ENCODE data around the gene SLC24A5. TPM values are rescaled to one million over a fixed set of nuclear protein-coding genes. Genes with fewer than 3 reads are reported as not detected.

The SLC24A5 gene
- total RNA-seq (2014; rRNA removed; shearing (Covaris generic)): not detected in 2 replicates

DNA sequence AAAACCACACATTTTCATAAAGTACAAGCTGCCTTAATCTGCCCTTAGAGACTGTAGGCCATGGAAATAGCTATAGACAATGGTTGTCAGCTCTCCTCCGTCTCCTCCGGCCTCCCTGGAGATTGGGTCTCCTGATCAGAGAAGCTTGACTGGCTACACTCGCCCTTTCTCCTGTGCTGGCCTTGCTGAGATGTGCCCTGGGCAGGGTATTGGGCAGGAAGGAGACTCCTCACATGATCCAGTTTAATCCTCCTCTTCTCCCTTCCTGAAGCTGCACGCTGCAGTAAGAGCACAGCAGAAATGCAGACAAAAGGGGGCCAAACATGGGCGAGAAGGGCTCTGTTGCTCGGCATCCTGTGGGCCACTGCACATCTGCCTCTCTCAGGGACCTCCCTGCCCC, at the start of gene SLC24A5:
Gene SLC24A5 (plus strand): TSS at position 246 of the 400 bp plus-strand sequence. CDS start 55 bp downstream, at position 301.
- in situ Hi-C loops (cut with HindIII; ENCODE audit: low sequenced_read_pairs): no loop called here
- no peak for DNase-seq (ENCODE audit: low spot score)

DNA sequence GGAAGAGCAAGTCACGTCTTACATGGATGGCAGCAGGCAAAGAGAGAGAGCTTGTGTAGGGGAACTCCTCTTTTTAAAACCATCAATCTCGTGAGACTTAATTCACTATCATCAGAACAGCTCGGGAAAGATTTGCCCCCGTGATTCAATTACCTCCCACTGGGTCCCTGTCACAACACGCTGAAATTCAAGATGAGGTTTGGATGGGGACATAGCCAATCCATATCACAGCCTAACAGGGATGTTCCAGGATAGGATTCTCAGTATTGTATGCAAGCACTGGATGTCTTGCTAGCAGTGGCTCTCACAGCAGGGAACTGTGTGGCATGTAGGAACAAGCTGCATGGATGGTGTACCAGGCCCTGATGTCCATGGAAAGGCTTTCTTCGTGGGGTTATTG, 47.8 kb upstream of the SLC24A5 start:
- in situ Hi-C loops (cut with HindIII; ENCODE audit: low sequenced_read_pairs): no loop called here
- DNase-seq (ENCODE audit: low spot score): no peak

DNA sequence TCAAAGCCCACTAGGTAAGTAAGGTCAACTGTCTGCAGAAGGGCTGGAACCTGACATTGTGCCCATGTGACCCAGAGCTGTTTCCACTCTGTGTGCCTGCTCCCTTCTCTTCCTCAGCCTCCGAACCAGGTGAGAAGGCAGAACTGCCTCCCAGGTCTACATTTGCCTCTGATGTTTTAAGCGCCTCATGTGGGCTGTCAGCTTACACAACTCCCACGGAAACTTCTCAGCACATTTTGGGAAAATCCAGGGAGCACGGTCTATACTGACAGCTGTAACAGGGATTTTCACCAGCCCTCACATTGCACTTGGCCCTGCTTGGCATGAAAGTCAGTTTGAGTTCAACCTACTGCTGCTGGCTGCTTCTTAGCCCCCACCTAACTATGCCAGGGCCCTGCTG, 46.9 kb upstream of the SLC24A5 start:
- no peak for DNase-seq (ENCODE audit: low spot score)
- in situ Hi-C loops (cut with HindIII; ENCODE audit: low sequenced_read_pairs): no loop called here

DNA sequence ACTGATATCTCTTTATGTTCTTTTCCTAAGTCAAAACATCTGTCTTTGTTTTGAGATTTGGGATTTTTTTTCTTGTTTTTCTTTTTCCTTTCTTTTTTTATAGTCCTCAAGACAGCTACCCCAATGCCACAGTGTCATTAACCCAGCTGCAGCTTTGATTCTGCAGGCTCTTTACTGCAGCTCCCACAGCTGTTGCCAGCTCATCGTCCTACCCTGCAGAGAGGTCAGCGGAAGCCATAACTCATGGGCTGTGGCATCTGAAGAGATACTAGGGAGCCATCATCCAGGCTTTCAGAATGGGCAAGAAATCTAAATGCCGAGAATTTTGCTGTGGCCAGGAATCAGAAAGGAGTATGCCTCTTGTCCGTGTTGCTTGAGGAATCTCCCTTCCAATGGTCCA, 44.3 kb upstream of the SLC24A5 start:
- DNase-seq (ENCODE audit: low spot score): no peak
- in situ Hi-C loops (cut with HindIII; ENCODE audit: low sequenced_read_pairs): no loop called here

DNA sequence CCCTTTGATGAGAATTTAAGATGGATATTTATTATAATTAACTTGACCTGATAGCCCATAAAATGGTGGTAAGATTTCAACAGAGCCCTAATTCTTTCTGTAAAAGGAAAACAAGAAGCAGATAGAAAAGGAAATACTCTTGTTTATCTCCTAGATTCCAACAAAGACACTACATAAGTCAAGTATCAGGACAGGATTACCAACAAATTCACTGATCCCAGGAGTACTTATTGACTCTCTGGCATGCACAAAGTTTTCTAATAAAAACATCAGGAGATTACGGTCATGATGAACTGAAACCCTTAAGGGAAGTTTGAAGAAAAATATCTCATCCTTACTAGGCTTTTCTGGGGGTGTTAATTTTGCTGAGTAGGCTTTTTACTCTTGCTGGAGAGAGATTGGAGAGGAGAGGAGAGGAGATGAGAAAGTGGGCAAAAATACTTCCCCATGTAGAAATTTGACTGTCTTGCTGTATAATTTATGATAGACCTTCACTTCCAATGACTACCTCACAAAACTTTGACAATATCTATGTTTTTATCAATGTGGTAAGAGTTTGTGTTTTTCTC, 43.1 kb upstream of the SLC24A5 start:
- in situ Hi-C loops (cut with HindIII; ENCODE audit: low sequenced_read_pairs): no loop called here
- no peak for DNase-seq (ENCODE audit: low spot score)

DNA sequence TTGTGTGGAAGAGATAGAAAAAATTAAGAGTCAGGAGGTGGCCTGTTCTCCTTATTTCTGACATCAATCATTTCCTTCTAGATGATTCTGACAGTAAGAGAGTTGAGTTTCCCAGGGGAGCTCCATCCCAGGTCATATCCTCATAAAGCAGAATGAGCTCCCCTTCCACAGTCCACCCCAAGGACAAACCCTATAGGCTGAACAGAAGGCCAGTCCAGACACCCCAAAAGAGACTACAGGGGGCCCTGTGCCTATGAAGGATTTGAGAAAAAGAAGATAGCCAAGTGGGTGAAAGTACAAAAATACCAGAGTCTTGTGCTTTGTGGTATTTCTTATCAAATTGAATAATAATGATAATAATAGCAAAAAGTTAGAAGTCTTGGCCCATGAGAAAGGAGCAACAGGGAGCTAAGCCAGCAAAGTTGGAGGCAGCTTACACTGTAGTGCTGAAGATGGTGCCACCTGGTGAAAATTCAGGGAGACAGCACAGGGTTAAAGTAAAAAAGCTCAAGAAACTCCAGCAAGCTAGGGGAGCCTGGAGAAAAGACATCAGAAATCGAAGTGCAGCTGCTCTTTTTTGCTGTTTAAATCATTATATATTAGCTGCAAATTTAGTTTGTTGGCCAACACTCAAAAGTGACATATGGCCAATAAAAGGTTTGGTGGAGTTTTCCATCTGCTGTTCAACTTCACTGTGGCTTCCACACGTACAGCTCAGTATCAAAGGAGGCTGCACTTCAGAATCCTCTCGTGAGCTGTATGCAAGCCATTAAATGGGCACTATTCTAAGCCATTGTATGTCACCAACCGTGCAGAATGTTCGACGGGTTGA, 35.8 kb upstream of the SLC24A5 start:
- in situ Hi-C loops (cut with HindIII; ENCODE audit: low sequenced_read_pairs): no loop called here
- DNase-seq (ENCODE audit: low spot score): peak; percentile 45

DNA sequence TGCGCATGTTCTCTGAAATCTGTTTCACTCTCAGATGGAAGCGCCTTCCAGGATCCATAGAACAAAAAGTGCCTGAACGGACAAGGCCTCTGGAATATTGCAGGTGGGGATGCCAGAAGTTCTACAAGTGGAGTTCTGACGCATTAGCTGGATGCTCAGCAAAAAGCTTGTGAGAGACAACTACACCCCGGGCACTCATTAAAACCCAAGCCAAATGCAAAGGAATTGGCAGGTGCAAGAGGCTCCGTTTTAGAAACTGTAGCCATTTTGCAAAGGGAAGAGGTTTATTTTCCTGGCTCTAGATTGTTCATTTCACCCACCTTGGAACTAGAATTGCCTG, 35.2 kb upstream of the SLC24A5 start:
- in situ Hi-C loops (cut with HindIII; ENCODE audit: low sequenced_read_pairs): no loop called here
- no peak for DNase-seq (ENCODE audit: low spot score)

DNA sequence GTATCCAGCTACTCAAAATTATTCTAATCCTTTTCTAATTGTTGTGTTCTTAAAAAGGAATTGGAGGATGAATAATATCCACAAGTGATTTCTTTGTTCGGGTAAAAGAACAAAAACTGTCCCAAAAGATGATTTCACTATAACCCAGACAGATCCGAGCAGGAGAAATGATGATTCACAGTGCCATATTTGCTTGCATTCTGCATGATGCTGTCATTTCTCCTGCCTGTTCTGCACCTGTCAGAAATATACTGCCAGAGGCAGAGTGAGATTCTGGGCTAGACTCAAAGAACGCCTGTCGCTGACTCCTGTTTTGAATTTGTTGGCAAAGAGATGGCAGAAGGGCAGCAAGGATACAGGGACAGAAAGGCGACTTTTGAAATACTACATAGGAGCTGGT, 34.7 kb upstream of the SLC24A5 start:
- peak; percentile 74 for DNase-seq (ENCODE audit: low spot score)
- in situ Hi-C loops (cut with HindIII; ENCODE audit: low sequenced_read_pairs): no loop called here

DNA sequence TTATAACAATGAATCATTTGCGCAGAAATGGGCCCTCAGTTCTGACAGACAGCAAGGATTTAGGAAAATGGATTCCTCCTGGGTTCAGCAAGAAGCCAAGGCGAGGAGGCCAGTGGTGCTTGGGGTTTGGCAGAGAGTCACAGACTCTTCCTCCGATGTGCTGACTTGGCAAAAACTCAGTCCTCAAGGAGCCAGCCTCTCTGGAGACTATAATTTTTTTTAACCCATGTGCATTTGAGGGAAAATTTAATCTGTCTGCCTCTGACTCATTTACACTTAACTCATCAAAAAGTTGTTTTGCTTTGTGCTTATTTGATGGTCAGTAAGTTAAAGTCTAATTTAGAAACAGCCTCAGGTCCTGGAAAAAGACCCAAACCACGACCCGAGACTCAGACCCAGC, 34.2 kb upstream of the SLC24A5 start:
- no peak for DNase-seq (ENCODE audit: low spot score)
- in situ Hi-C loops (cut with HindIII; ENCODE audit: low sequenced_read_pairs): no loop called here

DNA sequence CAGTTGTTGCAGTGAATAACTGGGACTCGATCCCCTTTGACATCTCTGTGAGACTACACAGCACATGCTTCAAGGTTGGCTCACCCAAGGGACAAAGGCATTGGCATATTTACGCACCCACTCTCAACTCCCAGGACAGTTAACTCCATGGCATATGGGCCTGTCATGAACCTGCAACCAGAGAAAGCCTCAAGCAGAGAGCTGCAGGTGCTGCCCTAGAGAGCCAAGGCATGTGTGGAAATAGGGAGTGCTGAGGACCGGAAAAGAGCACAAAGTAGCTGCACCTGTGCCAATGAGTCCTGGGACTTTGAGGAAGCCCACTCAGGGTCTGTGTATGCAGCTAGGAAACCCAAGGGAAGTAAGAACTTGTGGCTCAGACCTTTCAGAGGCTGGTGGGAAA, 32.9 kb upstream of the SLC24A5 start:
- in situ Hi-C loops (cut with HindIII; ENCODE audit: low sequenced_read_pairs): no loop called here
- DNase-seq (ENCODE audit: low spot score): no peak

DNA sequence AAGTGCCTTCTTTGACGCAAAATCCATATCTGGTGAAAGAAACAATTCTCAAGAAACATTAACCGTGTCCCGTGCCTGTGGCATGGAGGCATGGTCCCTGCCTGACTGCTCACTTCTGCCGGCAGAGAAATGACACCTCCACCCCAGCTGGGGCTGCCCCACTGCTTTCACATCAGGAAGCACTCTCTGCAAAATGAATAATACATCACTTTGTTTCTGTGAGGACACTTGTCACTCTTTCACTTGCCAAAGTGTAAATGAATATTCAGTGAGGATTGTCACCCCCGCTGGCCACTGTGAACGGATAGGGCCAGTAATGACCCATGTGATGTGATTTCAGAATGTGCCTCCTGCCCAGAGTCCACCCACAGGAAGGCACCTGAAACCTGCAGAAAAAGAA, 31.1 kb upstream of the SLC24A5 start:
- in situ Hi-C loops (cut with HindIII; ENCODE audit: low sequenced_read_pairs): no loop called here

DNA sequence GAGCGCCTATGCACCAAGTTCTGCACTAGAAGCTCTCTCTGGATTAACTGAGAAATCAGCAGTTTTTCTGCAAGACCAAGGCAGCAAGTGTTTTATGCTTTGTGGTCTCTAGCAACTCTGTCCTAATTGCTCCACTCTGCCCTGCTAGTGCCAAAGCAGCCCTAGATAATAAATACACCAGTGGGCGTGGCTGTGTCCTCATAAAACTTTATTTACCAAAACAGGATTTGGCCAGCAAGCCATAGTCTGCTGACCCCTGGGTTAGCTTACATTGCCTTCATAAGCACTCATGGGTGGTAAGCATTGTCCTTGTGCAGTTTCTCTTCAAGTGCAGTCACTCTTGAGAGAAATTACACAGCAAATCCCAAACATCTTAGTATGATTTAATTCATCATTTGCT, 30.7 kb upstream of the SLC24A5 start:
- in situ Hi-C loops (cut with HindIII; ENCODE audit: low sequenced_read_pairs): no loop called here
- DNase-seq (ENCODE audit: low spot score): no peak

More for the DNA sequence above, 31.1 kb upstream of the SLC24A5 start:
- no peak for DNase-seq (ENCODE audit: low spot score)

DNA sequence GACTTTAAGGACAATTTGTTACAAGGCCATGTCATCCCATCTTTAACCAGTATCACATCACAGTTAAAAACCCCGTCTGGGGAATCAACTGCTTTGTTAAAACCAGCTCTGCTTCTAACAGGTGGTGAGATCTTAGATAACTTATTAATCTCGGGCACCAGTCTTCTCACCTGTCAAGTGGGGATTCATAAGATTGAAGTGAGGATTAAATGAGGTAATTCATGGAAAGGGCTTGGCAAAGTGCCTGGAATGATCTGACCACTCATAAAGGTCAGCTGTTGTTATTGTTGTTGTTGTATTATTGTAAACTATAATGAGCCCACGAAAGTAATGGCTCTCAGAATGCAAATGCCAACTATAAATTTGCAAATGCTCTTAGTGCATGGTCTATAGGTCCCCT, 30.1 kb upstream of the SLC24A5 start:
- in situ Hi-C loops (cut with HindIII; ENCODE audit: low sequenced_read_pairs): no loop called here
- no peak for DNase-seq (ENCODE audit: low spot score)

DNA sequence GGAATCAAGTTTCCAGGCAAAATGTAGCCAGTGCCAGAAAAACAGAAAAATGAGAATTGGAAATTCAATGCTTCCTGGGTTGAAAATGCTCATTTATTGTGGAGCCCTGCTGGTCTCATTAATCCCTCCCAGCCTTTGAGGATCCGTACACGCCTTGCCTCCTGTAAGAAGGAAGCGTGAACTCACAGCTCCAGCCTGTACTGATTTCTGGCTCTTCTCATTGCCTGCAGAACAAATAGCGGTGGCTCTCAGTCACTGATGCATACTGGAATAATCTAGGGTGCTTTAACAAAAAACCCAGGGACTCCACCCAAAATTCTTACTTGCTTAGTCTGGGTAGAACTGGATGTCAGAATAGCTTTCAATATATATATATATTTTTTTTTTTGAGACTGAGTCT, 29.3 kb upstream of the SLC24A5 start:
- in situ Hi-C loops (cut with HindIII; ENCODE audit: low sequenced_read_pairs): no loop called here
- DNase-seq (ENCODE audit: low spot score): no peak

DNA sequence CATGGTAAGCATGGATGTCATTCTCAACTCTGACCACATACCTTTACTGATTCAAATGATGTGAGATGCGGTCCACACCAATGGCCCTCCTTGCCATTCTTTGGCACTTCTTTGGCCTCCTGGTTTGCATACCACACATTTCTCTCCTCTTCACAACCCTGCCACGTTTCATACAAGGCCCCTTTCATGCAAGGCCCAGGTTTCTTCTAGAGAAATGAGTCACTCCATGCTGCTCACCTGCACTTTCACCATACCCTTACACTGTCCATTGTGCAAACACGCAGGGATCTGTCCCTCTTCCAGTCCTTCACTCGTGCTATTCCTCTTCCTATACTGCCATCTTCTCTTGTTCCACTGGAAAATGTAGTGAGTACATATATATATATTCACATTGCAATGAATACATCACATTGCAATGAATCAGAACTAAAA, 24.4 kb upstream of the SLC24A5 start:
- in situ Hi-C loops (cut with HindIII; ENCODE audit: low sequenced_read_pairs): no loop called here

DNA sequence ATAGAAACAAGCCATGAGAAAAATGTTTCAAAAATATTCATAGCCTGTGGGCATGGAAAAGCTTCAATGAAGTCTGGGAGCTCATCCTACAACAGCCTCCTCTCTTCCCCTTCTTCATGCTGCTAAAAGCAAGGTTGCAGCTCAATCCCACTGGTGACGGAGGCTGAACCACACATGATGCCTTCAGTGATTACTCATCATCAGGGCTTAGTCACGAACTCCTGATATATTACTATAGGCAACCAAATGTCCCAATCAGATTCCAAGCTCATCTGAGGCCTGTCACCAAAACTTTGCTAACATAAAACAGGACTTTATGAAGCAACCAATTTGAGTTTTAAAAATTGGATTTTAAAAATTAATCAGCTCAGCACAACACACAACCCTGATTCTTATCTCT, 24.0 kb upstream of the SLC24A5 start:
- no peak for DNase-seq (ENCODE audit: low spot score)
- in situ Hi-C loops (cut with HindIII; ENCODE audit: low sequenced_read_pairs): no loop called here

More for the DNA sequence above, 24.4 kb upstream of the SLC24A5 start:
- no peak for DNase-seq (ENCODE audit: low spot score)

DNA sequence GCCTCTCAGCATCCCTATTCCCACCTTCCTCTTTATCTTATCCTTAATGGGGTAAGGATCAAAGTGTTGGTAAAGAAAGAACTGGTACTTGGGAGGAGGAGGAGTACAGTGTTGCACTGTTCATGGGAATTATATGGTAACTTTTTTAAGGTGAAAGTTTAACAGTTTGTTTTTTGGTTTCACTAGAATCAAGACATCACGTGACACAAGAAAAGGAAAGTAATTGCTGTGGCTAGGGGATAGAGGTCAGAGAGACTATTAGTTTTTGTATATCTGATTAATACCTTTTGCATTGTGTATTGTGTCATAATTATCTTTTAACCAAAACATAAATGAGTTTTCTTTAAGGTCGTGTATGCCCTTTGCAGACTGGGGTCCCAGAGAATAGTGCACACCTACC, 23.5 kb upstream of the SLC24A5 start:
- no peak for DNase-seq (ENCODE audit: low spot score)
- in situ Hi-C loops (cut with HindIII; ENCODE audit: low sequenced_read_pairs): no loop called here

DNA sequence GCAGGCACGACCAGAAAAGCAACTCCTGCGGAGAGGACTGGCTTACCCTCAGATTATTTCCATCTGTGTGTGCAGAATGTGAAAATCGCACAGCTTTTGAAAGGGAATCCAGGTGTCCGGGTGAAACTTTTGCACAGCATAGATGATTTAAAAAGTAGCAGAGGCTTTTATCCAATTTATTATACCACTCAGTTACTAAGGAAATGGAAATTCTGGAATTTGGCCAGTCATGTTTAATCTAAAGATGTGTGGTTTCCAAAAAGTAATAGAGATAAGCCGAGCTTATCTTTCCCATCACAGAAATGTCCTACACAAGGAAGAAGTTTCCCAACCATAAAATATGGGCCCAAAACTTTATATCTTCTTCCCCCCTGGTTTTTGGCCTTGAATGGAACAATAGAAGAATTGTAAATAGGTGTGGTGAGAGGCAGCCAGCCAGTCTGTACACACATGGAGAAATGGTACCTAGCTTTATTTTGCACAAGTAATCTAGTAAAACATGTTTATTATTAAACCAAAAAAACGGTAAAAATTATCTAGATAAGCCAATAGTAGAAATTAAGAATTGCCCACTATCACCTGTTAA, 19.3 kb upstream of the SLC24A5 start:
- DNase-seq (ENCODE audit: low spot score): no peak
- in situ Hi-C loops (cut with HindIII; ENCODE audit: low sequenced_read_pairs): no loop called here

DNA sequence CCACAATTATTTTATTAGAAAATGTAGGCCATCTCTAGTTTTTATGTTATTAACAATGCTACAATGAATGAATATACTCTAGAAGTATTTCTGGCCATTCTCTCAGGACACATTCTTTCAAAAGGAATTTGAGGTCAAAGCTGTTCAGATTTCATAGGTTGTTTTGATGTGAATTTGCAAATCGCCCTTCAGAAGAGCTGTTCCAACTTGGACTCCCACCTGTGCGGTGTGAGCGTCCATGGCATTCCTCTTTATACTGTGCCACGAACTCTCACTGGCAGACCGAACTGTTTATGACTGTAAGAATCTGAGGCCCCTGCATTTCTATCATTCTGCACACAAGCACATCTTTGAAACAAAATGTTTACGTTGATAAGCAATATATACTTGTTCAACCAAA, 18.6 kb upstream of the SLC24A5 start:
- DNase-seq (ENCODE audit: low spot score): no peak
- in situ Hi-C loops (cut with HindIII; ENCODE audit: low sequenced_read_pairs): no loop called here

DNA sequence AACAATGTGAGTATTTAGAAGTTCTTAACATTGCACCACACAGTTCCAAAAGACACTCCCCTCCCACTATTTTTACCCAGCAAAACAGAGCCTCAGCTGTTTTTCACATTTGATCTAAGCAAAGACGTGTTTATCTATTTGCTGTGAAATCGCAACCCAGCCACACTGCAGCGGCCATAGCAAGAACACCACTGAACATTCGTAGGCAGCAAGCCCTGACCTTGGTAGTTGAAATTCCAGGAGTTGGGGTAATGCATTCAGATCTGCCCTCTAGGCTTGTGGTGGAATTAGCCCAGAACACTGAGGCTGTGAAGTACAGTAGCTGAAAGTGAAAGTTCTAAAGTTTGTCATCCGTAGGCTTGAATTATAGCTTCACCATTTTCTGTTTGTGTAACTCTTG, 17.1 kb upstream of the SLC24A5 start:
- no peak for DNase-seq (ENCODE audit: low spot score)
- in situ Hi-C loops (cut with HindIII; ENCODE audit: low sequenced_read_pairs): no loop called here

DNA sequence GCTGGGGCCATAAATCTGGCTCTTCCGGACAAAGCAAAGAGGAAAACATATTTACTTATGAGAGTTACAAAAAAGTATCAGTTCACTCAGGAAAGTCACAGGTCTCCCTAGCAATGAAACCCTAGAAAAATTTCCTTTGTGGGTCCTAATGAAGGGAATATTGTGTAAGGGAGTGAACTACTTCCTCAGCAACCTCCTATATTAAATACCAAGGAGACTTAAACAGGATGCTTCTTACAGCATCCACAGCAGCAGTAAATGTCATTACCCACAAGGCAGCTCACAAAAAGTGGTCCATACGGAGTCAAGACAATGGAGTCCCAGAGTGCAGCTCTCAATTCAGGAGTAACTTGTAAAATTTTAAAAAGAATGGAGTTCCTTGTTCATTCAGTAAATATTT, 14.9 kb upstream of the SLC24A5 start:
- in situ Hi-C loops (cut with HindIII; ENCODE audit: low sequenced_read_pairs): no loop called here
- DNase-seq (ENCODE audit: low spot score): no peak
